Adrenal gland (tissue), 12 donors: Measurements from ENCODE around the gene TTLL11. TPM values are rescaled to one million over a fixed set of nuclear protein-coding genes. Genes with fewer than 3 reads are reported as not detected.

Experiments
- DNase-seq, 7 donors: peaks; one replicate each; pipeline ENCODE4 v3.0.0-alpha.2; 2019 to 2020
- H3K27ac ChIP-seq, 5 donors: fragments of 200-600 bp; sonication (generic) in 4 of 5; 1 replicate in 3 of 5; 2 replicates in 2 of 5; pipeline versions ENCODE4 v1.5.1 to v1.8.0; 2016 to 2020; ENCODE audit warnings: mild to moderate bottlenecking in 1 of 5
- H3K27me3 ChIP-seq: fragments of 200-600 bp; 2 replicates; pipeline ENCODE4 v1.8.0; 2021
- H3K36me3 ChIP-seq, 2 donors: fragments of 200-600 bp; replicated peaks in 1 of 2; 1 replicate in 1 of 2; 2 replicates in 1 of 2; pipeline versions ENCODE4 v1.5.1 to v1.8.0; 2018 to 2022
- H3K4me1 ChIP-seq, 2 donors: fragments of 200-600 bp; replicated peaks in 1 of 2; 1 replicate in 1 of 2; 2 replicates in 1 of 2; pipeline versions ENCODE4 v1.5.1 to v1.8.0; 2018 to 2021
- H3K4me3 ChIP-seq, 4 donors: fragments of 200-600 bp; sonication (generic) in 3 of 4; one replicate each; pipeline ENCODE4 v1.5.1; 2016 to 2018
- H3K9me3 ChIP-seq, 3 donors: fragments of 200-600 bp; sonication (generic) in 1 of 3; replicated peaks in 1 of 3; 1 replicate in 2 of 3; 2 replicates in 1 of 3; pipeline versions ENCODE4 v1.5.1 to v1.8.0; 2016 to 2021
- CTCF ChIP-seq, 6 experiments: fragments of 450-650 bp in 4 of 6; fragments of 200-600 bp in 2 of 6; sonication (generic) in 1 of 6; IDR thresholded peaks; 1 replicate in 5 of 6; 2 replicates in 1 of 6; pipeline versions ENCODE4 v1.5.1 to v1.8.0; 2016 to 2021; ENCODE audit warnings: antibody characterized with exemption in 6 of 6, mild to moderate bottlenecking in 2 of 6, moderate library complexity in 1 of 6
- POLR2A ChIP-seq, 2 donors: fragments of 450-650 bp; IDR thresholded peaks; one replicate each; pipeline ENCODE4 v1.6.1; 2017; ENCODE audit warnings: antibody characterized with exemption in 2 of 2, mild to moderate bottlenecking in 2 of 2, moderate library complexity in 1 of 2
- WGBS, 4 donors: extraction: QIAGEN DNeasy Blood & Tissue Kit in 2 of 4; methylation state at CpG; one replicate each; pipeline versions ENCODE4 v1.1.5 to v1.1.7; 2013 to 2017; 5-methylcytosine and 5-hydroxymethylcytosine counted together
- intact Hi-C, 2 donors: fragments of 100-400 bp; cut with DNase I; formaldehyde crosslinking; loops; one replicate each; pipeline versions ENCODE4 v1.14.1 to v1.15.0; 2022 to 2023
- polyA plus RNA-seq, 3 donors: library from polyadenylated mRNA; stranded (reverse); fragments of 200-250 nt in 2 of 3; fragments of 350-450 nt in 1 of 3; fragmentation: Illumina TruSeq in 1 of 3; extraction: RNeasy Lipid Tissue Mini Kit (QIAGEN cat#74804) in 1 of 3; gene quantifications; one replicate each; pipeline ENCODE4 v1.2.3, GENCODE V29; 2013 to 2014
- total RNA-seq, 9 donors: library from RNA; depleted of rRNA in 4 of 9; stranded (reverse); fragments of >200 nt in 4 of 9; fragments of 120-200 nt in 1 of 9; fragmentation: NEBNext Ultra II Directional in 1 of 9; extraction: Animal tissue kit (Norgen Biotek cat#: 25700) in 1 of 9; gene quantifications; one replicate each; pipeline versions ENCODE4 v1.1.0 to v1.2.4, GENCODE V29; 2013 to 2023
- donor health status: healthy with polysubstance abuse.
- donor health status: Bipolar disorder and iron deficiency.
- donor health status: DM: yes; HTN: yes; CAD: no.
- donor health status: DM: no; HTN: no; CAD: no.
- donor health status: DM: no; HTN: no; CAD: no.
- donor health status: DM: yes; HTN: yes; CAD: no.

The TTLL11 gene
- total and polyA plus RNA-seq, 12 donors: 4.8 to 30.9 (median 13.7) TPM

- 89 to 97% (median 92%) methylated on average over 8 to 10 of the region's 10 CpGs for WGBS, 4 donors
Measured at GRCh38 chr9:122121391-122121790, 28.3 kb upstream of the TTLL11 start.

DNA sequence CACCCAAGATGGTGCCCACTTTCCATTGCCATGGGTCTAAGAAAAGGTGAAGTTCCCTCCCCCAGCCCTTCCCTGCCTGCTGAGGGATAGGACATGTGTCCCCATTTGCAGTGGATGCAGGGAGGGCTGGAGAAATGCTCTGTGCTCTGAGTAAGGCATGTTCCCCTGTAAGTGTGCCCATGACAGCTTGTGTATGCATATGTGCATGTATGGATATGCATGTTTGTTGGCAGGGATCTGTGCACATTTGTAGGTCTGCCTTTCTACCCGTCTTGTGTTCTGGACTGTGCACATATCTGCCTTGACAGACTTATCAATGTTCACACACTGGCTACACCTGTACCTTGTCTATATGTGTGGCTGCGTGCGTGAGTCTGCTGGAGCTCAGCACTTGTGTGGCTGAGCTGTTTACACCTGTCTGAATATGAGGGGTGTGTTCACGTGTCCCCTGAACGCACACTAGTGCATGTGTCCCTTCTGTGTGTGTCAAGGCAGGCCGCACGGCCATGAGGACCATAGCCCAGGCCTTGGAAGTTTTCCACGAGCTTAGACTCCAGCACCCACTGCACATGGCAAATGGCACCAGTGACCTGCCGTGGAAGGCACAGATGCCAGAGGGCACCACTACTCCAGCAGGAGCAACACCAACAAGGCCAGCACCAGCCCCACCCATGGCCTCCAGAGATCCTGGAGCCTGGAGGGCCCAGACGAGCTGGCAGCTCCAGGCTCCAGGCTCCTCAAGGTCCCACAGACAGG lies 27.4 kb upstream of the TTLL11 start:
- Histone ChIP-seq H3K9me3 (no peaks in the 10 kb centered on the region), H3K27ac (no peak overlapping the region), H3K4me3 (no peak overlapping the region), H3K4me1 (peaks cover 0 to 12% of the 10 kb centered on the region in 2 donors), H3K27me3 (no peaks in the 10 kb centered on the region), H3K36me3 (no peaks in the 10 kb centered on the region)
- 69 to 76% (median 73%) methylated on average over 5 to 10 of the region's 10 CpGs for WGBS, 4 donors
- TF ChIP-seq POLR2A (IDR thresholded peaks at IDR 0.05) (no peak), CTCF (IDR thresholded peaks at IDR 0.05) (no peak)
- intact Hi-C loops: loop anchor here (5.0 to 10.0 kb wide), 3 partner anchors 332 to 684 kb away; partner anchors contain the start of gene OR1K1 (in 1 of the 2)
- no peak for DNase-seq

More at GRCh38 chr9:122121391-122121790, 28.3 kb upstream of the TTLL11 start:
- no peak for TF ChIP-seq POLR2A (IDR thresholded peaks at IDR 0.05)
- TF ChIP-seq CTCF (IDR thresholded peaks at IDR 0.05): no peak
- DNase-seq: no peak
- intact Hi-C loops: loop anchor here (5.0 to 10.0 kb wide), 3 partner anchors 331 to 683 kb away; partner anchors contain the start of gene OR1K1 (in 1 of the 2)
- Histone ChIP-seq H3K36me3 (no peaks in the 10 kb centered on the region), H3K4me1 (peaks cover 0 to 19% of the 10 kb centered on the region in 2 donors), H3K27ac (no peak overlapping the region), H3K9me3 (no peaks in the 10 kb centered on the region), H3K27me3 (peaks cover 6% of the 10 kb centered on the region), H3K4me3 (no peak overlapping the region)

- Histone ChIP-seq H3K27ac (no peak overlapping the region), H3K9me3 (no peaks in the 10 kb centered on the region), H3K36me3 (no peaks in the 10 kb centered on the region), H3K4me1 (peaks cover 0 to 10% of the 10 kb centered on the region in 2 donors), H3K4me3 (no peak overlapping the region), H3K27me3 (no peaks in the 10 kb centered on the region)
- 98 to 100% (median 99%) methylated on average over 2 to 5 of the region's 5 CpGs for WGBS, 4 donors
- no peak for DNase-seq
- TF ChIP-seq POLR2A (IDR thresholded peaks at IDR 0.05) (no peak), CTCF (IDR thresholded peaks at IDR 0.05) (no peak)
- intact Hi-C loops: loop anchor here (5.0 to 10.0 kb wide), 3 partner anchors 333 to 685 kb away; partner anchors contain the start of gene OR1K1 (in 1 of the 2)
Measured at GRCh38 chr9:122119721-122120120, 26.6 kb upstream of the TTLL11 start.

- peak in 1 of 7 donors; percentile 36 for DNase-seq
- H3K4me1 ChIP-seq: peaks cover 0 to 10% of the 10 kb centered on the region in 2 donors
- no peaks in the 10 kb centered on the region for H3K27me3 ChIP-seq
- no peaks in the 10 kb centered on the region for H3K9me3 ChIP-seq
- 83 to 94% (median 90%) methylated on average over 12 to 13 of the region's 13 CpGs for WGBS, 4 donors
- intact Hi-C loops: no loop called here
- TF ChIP-seq POLR2A (IDR thresholded peaks at IDR 0.05) (no peak), CTCF (IDR thresholded peaks at IDR 0.05) (no peak)
- H3K4me3 ChIP-seq: no peak overlapping the region
- peak overlapping the region in 1 of 5 donors; percentile 34 for H3K27ac ChIP-seq
- no peaks in the 10 kb centered on the region for H3K36me3 ChIP-seq
Measured at GRCh38 chr9:122119166-122119521, 26.0 kb upstream of the TTLL11 start.
